HG03565 (cell line): Measurements from ENCODE around the gene SORCS2.

Experiments
- ATAC-seq: cut with Tn5 transposase; IDR thresholded peaks from one replicate; pipeline ENCODE4 v1.9.1; 2021; ENCODE audit warnings: mild to moderate bottlenecking, moderate library complexity; ENCODE audit not compliant: unreplicated experiment

The SORCS2 gene

DNA sequence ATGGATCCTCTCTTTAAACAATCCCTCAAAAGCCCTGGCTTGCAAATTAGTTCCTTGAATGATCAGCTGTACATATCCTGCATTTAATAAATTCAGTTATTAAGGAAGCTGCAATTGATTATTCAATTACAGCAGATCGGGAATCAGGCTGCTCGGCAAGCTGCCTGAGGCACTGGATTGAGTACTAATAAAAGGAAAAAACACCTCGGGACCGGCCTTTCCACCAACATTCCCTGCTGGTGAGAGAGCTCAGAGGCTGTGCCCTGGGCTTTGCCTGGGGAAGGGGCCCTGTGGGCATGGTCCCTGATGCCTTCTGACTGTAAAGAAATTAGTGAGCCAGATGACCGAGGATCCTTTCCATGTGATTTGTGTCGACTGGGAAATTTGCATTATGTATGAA, 69.2 kb downstream of the SORCS2 start:
- no peak for ATAC-seq

DNA sequence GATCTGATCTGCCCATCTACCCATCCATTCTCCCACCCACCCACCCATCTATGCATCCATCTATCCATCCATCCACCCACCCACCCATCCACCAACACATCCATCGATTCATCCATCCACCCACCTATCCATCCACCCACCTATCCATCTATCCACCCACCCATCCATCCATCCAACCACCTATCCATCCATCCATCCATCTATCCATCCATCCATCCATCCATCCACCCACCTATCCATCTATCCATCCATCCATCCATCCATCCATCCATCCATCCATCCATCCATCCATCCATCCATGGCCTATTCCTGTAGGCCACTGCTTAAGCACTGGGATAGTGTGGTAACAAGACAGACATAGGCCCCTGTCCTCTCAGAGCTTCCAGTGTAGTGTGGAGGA, 69.8 kb downstream of the SORCS2 start:
- ATAC-seq: no peak

DNA sequence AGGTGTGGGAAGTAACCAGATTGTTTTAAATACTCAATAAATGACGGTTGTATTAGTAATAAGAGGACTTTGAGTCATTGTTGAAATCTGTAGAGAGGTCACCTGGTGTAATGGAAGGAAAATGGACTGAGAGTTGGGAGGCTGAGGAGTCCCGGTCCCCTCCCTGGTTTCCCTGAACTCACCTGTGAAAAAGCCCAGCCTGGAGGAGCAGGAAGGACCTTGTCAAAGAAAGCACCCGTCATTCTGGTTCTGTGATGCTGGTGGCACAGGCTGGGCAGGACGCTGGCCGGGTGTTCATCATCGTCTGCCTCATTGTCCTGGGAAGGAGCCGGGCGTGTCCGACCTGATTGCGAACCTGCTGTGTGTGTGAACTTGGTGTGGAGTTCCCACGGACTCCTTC, 70.8 kb downstream of the SORCS2 start:
- ATAC-seq: no peak

DNA sequence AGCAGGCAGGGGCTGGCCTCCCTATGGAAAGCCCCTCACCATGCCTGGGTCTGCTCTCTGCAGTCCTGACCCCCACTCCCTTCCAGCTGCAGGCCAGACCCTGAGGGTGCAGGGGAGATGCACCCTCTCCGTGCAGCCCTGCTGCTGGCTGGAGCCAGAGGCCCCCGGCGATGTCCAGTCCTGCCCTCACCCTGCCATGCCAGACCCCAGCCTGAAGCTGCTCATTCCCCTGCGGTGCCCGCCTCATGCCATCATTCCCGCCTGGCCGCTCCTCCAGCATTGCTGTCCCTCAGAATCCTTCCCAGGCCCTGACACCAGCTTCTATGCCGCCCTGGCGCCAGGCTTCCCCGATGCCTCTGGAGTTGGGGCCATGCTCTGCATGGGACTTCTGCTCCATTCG, 72.4 kb downstream of the SORCS2 start:
- ATAC-seq: no peak

DNA sequence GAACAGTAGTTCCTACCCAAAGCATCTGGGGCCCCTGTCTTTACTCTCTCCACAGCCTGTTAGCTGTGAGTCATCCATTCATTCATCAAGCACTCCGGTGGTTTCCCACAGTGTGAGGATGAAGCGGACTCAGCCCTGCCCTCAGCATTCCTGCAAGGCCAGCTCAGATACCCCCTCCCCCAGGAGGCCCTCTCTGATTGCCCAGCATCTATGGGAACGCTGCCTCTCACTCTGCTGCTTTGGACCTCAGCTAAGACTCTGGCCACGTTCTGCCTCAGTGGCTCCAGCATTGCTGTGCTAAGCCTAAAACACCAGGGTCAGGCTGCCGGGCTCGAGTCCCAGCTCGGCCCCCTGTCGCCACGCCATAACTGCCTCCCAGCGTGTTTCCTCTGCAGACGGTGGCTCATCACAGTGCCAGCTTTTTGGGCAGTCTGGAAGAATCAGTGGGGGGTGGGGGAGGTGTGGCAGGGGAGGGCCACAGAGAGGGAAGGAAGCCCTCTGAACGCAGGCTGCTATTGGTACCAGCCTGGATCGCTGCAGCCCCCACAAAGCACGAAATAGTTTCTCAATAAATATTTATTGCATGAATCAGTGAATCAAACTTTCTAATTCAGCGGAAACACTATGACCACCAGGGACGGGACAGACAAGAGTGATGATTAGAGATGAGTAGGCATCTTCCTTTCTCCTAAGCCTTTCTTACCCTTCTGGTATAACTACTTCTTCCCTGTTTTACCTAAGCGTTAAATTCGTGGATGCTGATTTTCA, 74.4 kb downstream of the SORCS2 start:
- ATAC-seq: no peak

DNA sequence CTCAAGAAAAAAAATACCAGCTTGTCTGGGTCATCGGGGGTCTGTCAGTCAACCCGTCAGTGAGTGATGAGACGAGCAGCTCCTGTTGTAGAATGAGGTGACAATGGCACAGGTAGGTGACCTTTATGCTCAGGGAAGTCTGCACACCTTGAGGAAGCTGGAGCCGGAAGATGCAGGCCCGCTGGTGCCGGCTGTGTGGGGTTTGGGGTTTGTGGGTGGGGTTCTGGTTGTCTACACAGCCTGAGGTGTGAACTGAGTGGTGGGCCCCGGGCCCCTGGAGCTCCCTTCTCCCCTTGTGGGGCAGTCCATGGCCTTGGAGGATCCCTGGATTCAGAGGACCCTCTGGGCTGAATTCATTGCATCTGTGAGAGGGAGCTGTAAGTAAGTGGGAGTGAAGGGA, 75.5 kb downstream of the SORCS2 start:
- ATAC-seq: no peak

DNA sequence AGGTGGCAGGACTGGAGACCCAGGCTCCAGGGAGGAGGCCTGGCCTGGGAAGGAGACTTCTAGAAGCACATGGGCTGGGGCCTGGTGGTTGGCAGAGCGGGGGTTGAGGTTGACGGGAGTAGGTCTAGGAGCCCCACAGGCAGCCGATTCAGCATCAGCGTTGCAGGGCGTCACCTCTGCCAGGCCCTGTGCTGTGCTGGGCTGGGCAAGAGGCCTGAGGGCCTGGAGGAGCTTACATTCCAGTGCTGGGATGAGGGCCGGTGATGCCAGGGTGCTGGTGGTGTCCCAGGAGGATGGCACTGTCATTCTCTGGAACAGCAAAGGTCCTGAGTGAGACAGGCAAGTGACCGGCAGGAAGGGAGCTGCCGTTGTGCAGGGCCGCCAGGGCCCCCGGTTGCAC, 76.6 kb downstream of the SORCS2 start:
- ATAC-seq: no peak

DNA sequence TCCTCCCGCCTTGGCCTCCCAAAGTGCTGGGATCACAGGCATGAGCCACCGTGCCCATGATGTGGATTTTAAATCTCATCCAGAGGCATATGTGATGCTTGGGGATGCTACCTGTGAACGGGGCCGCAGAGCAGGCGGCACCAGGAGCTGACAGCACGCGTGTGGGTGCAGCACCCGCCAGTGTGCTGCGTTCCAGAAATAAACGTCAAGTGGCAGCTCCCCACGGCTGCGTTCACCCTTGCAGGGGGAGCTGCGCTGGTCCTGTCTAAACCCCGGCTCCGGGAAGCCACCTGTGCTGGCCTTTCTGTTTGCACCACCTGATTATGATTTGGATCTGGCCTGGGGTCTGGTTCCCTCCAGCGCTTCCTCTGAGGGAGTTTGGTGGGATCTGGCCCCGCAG, 77.8 kb downstream of the SORCS2 start:
- no peak for ATAC-seq

DNA sequence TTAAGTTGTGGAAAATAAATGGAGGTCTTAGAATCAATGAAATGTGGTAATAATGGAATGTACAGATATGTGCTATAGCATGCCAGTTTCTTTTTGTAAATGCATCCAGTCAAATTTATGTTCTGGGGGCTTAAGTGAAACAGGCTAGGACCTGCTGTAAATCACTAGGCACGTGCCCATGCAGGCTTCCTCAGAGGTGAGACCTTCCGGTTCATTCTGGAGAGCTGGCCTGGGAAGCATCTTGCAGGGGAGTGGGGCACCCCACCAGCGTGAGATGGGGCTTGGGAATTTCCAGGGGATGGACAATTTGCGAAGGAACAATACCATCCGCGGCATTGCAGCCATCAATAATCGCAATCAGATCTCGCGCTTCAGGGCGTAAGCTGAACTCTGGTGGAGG, 80.1 kb downstream of the SORCS2 start:
- no peak for ATAC-seq

DNA sequence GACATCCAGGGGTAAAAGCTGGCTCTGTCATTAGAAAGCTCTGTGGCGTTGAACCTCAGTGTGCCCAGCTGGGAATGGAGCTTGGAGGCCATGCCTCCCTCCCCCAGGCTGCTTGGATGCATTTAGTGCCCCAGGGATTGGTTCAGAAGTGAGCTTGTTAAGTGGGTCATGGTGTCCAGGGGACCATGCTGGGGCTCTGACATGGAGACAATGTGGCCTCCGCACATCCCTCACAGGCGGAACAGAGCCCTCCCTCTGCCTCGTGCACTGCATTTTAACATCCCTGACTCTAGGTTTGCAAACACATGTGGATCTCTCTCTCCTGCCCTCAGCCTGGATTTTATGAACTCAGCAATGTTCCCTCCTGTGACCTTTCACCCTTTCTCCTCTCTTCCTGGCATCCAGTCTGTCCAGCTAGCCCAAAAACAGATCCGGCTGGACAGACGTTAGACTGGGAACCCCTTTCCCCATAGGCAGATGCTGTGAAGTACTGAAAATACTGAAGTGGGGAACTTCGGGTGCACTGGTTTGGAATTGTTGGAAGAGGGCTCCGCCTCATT, 81.5 kb downstream of the SORCS2 start:
- ATAC-seq: no peak

DNA sequence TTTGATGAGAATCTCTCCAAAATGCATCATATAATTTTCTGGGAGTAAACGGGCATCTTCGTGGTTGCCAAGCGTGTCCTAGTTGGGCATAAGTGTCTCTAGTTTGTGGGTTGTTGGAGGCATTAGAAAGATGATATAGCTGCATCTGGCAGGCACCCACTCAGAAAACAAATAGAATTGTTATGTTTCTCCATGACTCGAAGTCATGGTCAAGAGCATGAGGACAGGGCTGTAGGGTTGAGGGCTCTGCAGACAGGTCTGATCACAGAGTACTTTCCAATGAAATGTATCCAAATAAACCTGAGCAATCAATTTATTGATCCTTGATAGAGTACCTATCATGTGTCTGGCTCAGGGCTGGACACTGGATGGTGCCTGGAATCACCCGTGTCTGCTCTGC, 82.7 kb downstream of the SORCS2 start:
- ATAC-seq: no peak

DNA sequence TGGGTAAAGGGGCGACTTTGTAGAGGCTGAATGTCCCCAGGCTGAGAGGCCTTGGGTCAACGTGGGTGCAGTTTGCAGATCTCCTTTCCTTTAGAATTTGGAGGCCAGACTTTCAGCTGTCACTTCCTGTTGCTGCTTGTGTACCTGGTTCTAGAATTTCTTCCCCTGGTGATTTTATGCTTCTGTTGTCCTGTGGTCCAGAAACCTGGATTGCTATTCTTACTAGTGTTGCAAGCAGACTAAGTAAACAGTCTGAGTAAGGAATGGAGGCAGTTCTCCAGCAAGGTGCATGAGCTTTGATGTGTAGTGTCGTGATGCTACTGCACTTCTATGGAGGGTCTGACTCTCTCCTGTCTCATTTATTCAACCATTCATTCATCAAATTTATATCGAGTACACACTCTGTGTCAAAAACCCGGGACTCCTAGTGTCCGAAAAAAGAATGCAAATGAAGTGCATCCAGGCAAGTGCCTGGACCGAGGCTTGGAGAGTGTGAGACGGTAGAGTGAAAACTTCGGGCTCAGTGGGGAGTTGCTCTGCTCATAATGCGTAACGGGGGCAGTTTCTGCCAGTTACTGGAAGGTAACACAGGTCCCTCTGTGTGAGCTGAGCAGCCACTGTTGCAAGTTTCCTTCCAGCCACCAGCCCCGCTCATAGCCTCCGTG, 83.3 kb downstream of the SORCS2 start:
- ATAC-seq: no peak

DNA sequence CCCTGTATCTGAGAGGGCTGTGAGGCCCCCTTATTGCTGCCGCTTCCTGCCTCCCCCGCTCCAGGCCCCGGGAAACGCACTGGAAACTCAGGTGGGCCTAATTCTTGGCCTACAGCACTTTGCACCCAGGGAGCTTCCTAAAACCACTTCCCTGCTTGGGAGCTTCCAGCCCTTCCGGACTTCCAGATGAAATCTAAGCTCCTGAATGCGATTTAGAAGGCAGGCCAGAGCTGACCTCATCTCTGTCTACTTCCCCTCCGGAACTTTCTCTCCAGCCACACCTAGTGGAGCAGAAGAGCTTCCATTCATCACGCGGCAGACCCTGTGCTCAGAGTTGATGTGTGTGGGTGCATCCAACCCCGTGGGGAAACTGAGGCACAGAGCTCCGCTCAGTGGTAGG, 84.2 kb downstream of the SORCS2 start:
- no peak for ATAC-seq

DNA sequence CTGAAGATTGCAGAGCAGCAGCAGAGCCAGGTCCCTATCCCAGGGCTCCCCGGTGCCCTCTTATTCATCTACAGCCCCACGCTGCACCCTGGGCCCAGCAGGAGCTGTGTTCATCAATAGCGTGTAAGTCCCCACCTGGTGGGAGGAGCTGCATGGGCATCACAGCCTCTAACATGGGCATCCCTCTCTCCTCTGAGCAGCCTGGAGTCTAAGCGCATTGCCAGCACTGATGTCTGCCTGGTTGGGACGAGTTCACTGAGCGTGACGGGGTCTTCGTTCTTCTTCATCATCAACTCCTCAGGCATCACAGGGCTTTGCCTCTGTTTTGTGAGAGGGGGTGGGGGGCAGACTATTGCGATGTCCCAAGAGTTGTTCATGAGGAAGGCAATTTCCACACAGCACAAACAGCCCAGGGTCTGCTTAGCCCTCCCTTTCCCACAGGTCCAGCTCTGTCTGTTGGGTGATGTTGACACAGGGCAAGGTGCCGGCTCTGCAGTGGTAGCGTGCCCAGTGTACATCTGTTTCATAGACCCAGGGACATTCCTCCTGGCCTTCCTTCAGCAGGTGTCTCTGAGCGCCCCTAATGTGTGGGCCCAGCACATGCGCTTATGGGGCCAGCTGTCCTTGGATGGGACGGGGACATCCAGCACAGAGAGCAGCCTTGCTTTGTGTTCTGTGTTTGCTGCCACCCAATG, 85.9 kb downstream of the SORCS2 start:
- no peak for ATAC-seq

DNA sequence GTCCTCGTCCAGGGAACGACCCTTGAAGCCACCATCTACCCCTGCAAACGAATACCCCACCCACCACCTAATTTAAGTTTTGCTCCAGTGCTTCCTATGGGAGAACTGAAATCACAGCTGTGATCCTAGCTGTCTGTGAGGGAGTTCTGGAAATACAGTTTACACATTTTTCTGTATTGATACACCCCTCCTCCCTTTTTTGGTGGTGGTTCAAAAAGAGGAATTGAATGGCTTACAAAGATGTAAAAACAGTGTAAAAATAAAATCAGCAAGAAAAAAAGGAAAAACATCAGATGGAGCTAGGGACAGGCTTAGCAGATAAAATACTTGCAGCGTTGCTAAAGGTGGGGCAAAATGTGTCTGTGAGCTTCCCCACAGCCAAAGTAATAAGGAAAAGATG, 86.6 kb downstream of the SORCS2 start:
- ATAC-seq: no peak

DNA sequence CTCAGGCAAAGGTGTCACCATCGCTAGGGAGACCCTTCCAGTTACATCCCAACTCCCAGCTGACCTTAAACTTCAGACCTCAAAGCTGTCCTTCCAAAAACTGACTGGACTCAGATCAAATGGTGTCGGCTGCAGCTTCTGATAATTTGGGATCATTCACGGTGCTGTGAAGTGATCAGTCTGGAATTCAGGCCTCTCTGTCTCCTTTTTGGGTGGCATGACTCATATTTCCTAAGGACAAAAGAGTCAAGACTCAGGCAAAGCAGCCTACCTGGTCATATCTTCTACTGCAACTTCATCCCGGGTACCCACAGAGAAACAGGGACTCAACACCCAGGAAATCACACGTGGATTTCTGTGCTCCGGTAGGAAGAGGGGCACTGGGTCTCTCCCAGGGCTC, 87.6 kb downstream of the SORCS2 start:
- no peak for ATAC-seq

DNA sequence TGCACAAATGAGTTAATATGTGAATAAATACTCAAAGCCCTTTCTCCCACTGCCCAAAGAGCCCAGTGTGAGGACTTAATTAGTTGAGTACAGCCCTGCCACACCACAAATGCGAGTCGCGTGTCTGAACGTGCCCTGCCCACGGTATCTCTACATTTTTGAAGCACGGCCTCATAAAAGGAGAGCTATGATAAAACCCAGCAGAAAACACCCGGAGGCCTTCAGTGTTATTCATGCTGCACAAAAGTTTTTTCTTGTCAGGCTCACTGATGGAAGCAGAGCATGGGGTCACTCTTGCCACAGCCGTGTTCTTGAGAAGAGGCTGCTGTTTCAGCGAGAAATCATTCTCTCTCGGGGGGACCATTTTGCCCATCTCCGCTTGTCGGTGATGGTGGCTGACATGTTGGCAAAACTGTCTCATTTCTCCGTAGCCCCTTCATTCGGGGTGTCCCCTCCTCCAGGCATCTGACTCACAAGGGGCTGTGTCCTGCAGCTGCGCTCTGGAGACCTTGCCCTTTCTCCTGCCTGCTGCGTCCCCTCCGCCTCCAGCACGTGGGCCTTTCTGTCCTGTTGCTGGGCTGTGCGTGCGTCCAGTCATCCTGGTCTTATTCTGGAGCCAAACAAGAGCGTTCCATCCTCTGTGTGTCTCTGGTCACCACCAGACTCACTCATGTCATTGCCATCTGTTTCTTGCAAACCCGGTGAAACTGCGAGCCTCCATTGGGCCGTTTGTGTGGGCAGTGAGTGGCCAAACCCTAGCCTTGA, 88.8 kb downstream of the SORCS2 start:
- no peak for ATAC-seq

DNA sequence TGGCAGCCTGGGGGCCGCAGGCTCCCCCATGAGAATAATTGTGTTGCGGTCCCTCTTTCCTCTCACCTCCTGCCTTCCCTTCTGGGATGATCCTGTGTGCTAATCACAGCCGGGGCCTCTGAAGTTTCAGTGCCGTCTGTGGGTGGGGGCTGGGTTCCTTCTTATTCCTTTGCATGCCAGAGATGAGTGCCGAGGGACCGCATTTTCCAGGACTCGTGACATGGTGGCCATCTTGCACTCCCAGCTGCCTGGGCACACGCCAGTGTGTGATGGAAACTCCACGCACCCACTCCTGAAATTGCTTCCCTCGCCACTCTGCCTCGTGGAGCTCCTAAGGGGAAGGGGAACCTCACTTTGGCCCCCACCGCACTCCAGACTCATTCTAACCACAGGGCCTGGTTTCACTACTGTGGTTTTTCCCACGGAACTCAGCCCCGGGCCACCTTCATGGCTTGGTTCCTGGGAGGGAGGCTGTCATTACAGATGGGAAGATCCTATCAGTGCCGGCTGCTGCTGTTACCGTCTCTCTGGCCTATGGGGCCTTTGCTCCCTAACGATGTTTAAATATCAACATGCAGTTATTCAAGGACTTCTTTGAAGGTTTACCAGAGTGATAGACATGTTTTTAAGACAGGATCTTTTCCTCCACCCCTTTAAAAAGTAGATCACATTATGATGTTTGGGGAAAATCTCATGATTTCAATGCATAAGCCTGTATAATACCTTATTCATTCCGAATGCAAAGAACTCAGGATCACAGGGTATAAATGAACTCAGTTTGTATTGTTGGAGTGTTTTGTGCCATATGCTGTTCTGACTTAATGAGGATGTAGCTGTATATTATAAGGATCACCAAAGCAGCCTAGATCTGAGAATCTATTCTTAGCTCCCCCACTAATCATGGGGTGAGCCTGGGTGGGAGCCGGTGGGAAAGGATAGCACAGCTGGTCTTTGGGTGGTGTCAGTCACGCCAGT, 89.6 kb downstream of the SORCS2 start:
- no peak for ATAC-seq

DNA sequence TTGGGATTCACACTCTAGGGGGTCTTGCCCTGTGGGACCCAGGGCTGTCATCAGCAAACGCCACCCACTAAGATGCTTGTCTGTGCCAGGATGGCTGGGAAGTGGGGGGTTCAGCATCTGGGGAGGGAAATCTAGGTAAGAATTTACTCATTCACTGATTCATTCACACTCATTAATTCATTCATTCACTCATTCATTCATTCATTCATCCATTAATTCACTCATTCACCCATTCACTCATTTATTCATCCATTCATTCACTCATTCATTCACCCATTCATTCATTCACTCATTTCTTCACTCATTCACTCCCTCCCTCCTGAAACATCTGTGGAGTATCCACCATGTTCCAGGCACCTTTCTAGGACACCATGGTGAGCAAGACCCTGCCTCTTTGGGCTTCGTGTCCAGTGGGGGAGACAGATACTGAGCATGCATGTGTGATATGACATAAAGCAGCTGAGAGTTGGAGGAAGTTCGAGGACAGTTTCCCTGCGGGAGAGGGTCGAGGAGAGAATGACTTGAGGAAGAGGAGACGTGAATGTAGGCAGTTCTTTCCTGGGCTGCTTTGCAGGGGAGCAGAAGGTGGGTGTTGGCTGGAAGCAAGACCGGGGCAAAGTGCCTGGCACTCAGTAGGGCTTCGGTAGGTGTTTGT, 90.6 kb downstream of the SORCS2 start:
- ATAC-seq: no peak
